B cell (primary cell): ENCODE data around the gene DROSHA.

ENCODE experiments used
- CTCF ChIP-seq: fragments of 200-600 bp; IDR thresholded peaks from one replicate; pipeline ENCODE4 v1.8.0; 2022; ENCODE audit warnings: antibody characterized with exemption, mild to moderate bottlenecking
- EZH2 ChIP-seq: IDR thresholded peaks from 2 replicates; pipeline ENCODE4 v1.6.1; 2012; ENCODE audit warnings: borderline replicate concordance, low read depth, mild to moderate bottlenecking, moderate library complexity, low read length; ENCODE audit not compliant: insufficient read depth, poor library complexity, severe bottlenecking

GRCh38 chr5:31397926-31398557 is 133.9 kb downstream of the DROSHA start:
- TF ChIP-seq CTCF (no peak), EZH2 (no peak)
